ENCODE measurements around the gene RABGAP1.

DNA sequence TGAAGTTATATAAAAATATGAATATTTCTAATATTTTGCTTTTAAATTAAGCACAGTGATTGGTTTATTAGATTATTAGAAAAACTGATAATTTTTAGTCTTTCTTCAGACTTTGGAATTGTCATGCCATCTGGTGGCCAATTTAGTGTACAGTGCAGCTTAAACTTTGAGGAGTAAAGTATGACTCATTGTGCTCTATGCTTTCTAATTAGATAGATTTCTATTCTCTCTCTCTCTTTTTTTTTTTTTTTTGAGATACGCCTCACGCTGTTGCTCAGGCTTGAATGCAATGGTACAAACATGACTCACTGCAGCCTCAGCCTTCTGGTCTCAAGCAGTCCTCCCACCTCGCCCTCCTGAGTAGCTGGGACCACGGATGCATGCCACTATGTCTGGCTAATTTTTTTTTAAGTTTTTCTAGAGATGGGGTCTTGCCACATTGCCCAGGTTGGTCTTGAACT is 50.6 kb downstream of the RABGAP1 start:
- no peak for TF ChIP-seq POLR2A (IDR thresholded peaks at IDR 0.05; ENCODE audit: low read depth, low read length)
- TF ChIP-seq SPI1 (IDR thresholded peaks at IDR 0.05; ENCODE audit: low read depth, low read length): no peak
- TF ChIP-seq POLR2AphosphoS5 (IDR thresholded peaks at IDR 0.05; ENCODE audit: low read depth, low read length): no peak
- TF ChIP-seq PAX5 (IDR thresholded peaks at IDR 0.05; ENCODE audit: insufficient read depth, low read length, severe bottlenecking): no peak
- no peak for TF ChIP-seq TAF1 (IDR thresholded peaks at IDR 0.05; ENCODE audit: low read depth, low read length)
- no peak for TF ChIP-seq POU2F2 (IDR thresholded peaks at IDR 0.05; ENCODE audit: low read depth, low read length)

Data from GM12891 (cell line).